ENCODE data around the gene ATG4C.

ATG4C gene

GRCh38 chr1:62901650-62902049 is 117.7 kb downstream of the ATG4C start:
- ChIA-PET POLR2A (no interaction called here), CTCF (no interaction called here)
- TF ChIP-seq HDGF (IDR thresholded peaks at IDR 0.05; ENCODE audit: borderline replicate concordance) (no peak), LEF1 (IDR thresholded peaks at IDR 0.05; ENCODE audit: borderline replicate concordance) (no peak), SUZ12 (IDR thresholded peaks at IDR 0.05) (no peak), ARNT (IDR thresholded peaks at IDR 0.05) (no peak), L3MBTL2 (conservative IDR thresholded peaks at IDR 0.05) (no peak), TARDBP (IDR thresholded peaks at IDR 0.05) (no peak), BHLHE40 (IDR thresholded peaks at IDR 0.05; ENCODE audit: borderline replicate concordance) (no peak), ELF4 (IDR thresholded peaks at IDR 0.05) (no peak), SP1 (IDR thresholded peaks at IDR 0.05) (no peak), ZNF384 (IDR thresholded peaks at IDR 0.05) (no peak), FOXM1 (IDR thresholded peaks at IDR 0.05; ENCODE audit: borderline replicate concordance) (no peak), CTBP1 (IDR thresholded peaks at IDR 0.05; ENCODE audit: borderline replicate concordance) (no peak), FOXK2 (IDR thresholded peaks at IDR 0.05) (no peak), PKNOX1 (IDR thresholded peaks at IDR 0.05) (no peak), FOXA1 (IDR thresholded peaks at IDR 0.05) (no peak), NFRKB (IDR thresholded peaks at IDR 0.05) (no peak)
- no peak for DNase-seq (ENCODE audit: extremely low spot score)

- no peak for DNase-seq (ENCODE audit: extremely low spot score)
- CTCF ChIA-PET, result no interaction called here
- POLR2A ChIA-PET, result no interaction called here
- no peak for TF ChIP-seq TARDBP (IDR thresholded peaks at IDR 0.05)
- no peak for TF ChIP-seq NFRKB (IDR thresholded peaks at IDR 0.05)
- TF ChIP-seq ARNT (IDR thresholded peaks at IDR 0.05), result no peak
- no peak for TF ChIP-seq HDGF (IDR thresholded peaks at IDR 0.05; ENCODE audit: borderline replicate concordance)
- no peak for TF ChIP-seq FOXA1 (IDR thresholded peaks at IDR 0.05)
- no peak for TF ChIP-seq L3MBTL2 (conservative IDR thresholded peaks at IDR 0.05)
- no peak for TF ChIP-seq BHLHE40 (IDR thresholded peaks at IDR 0.05; ENCODE audit: borderline replicate concordance)
- TF ChIP-seq PKNOX1 (IDR thresholded peaks at IDR 0.05), result no peak
- no peak for TF ChIP-seq SP1 (IDR thresholded peaks at IDR 0.05)
- no peak for TF ChIP-seq ZNF384 (IDR thresholded peaks at IDR 0.05)
- TF ChIP-seq FOXM1 (IDR thresholded peaks at IDR 0.05; ENCODE audit: borderline replicate concordance), result no peak
- TF ChIP-seq LEF1 (IDR thresholded peaks at IDR 0.05; ENCODE audit: borderline replicate concordance), result no peak
- TF ChIP-seq CTBP1 (IDR thresholded peaks at IDR 0.05; ENCODE audit: borderline replicate concordance), result no peak
- TF ChIP-seq SUZ12 (IDR thresholded peaks at IDR 0.05), result no peak
These were observed 119.6 kb downstream of the ATG4C start for GRCh38 chr1:62903522-62903921.

GRCh38 chr1:62903982-62904855 is 120.3 kb downstream of the ATG4C start:
- ChIA-PET POLR2A (no interaction called here), CTCF (no interaction called here)
- no peak for TF ChIP-seq ARNT (IDR thresholded peaks at IDR 0.05)
- TF ChIP-seq FOXM1 (IDR thresholded peaks at IDR 0.05; ENCODE audit: borderline replicate concordance), result no peak
- TF ChIP-seq NFRKB (IDR thresholded peaks at IDR 0.05), result no peak
- no peak for TF ChIP-seq TARDBP (IDR thresholded peaks at IDR 0.05)
- TF ChIP-seq PKNOX1 (IDR thresholded peaks at IDR 0.05), result no peak
- TF ChIP-seq LEF1 (IDR thresholded peaks at IDR 0.05; ENCODE audit: borderline replicate concordance), result no peak
- TF ChIP-seq L3MBTL2 (conservative IDR thresholded peaks at IDR 0.05), result no peak
- no peak for DNase-seq (ENCODE audit: extremely low spot score)

GRCh38 chr1:62904856-62905225 is 120.9 kb downstream of the ATG4C start:
- POLR2A ChIA-PET, result no interaction called here
- CTCF ChIA-PET, result interaction anchor here (1.9 kb wide), 1 partner anchor 8 kb away, joined by 10 read pairs; no protein-coding TSS in a partner anchor
- TF ChIP-seq LEF1 (IDR thresholded peaks at IDR 0.05; ENCODE audit: borderline replicate concordance) (no peak), PKNOX1 (IDR thresholded peaks at IDR 0.05) (no peak), ELF4 (IDR thresholded peaks at IDR 0.05) (no peak), CTBP1 (IDR thresholded peaks at IDR 0.05; ENCODE audit: borderline replicate concordance) (no peak), BHLHE40 (IDR thresholded peaks at IDR 0.05; ENCODE audit: borderline replicate concordance) (no peak), ARNT (IDR thresholded peaks at IDR 0.05) (no peak), FOXA1 (IDR thresholded peaks at IDR 0.05) (no peak), HDGF (IDR thresholded peaks at IDR 0.05; ENCODE audit: borderline replicate concordance) (no peak), TARDBP (IDR thresholded peaks at IDR 0.05) (no peak), L3MBTL2 (conservative IDR thresholded peaks at IDR 0.05) (no peak), FOXK2 (IDR thresholded peaks at IDR 0.05) (no peak), SUZ12 (IDR thresholded peaks at IDR 0.05) (no peak), SP1 (IDR thresholded peaks at IDR 0.05) (no peak), FOXM1 (IDR thresholded peaks at IDR 0.05; ENCODE audit: borderline replicate concordance) (no peak), ZNF384 (IDR thresholded peaks at IDR 0.05) (no peak), NFRKB (IDR thresholded peaks at IDR 0.05) (no peak)
- no peak for DNase-seq (ENCODE audit: extremely low spot score)

GRCh38 chr1:62905309-62905708 is 121.4 kb downstream of the ATG4C start:
- ChIA-PET POLR2A (no interaction called here), CTCF (interaction anchor here (1.0 to 1.9 kb wide), 3 partner anchors 8 to 633 kb away, joined by 3 to 10 read pairs (median 4); no protein-coding TSS in a partner anchor)
- TF ChIP-seq ZNF384 (IDR thresholded peaks at IDR 0.05) (no peak), ELF4 (IDR thresholded peaks at IDR 0.05) (no peak), TARDBP (IDR thresholded peaks at IDR 0.05) (no peak), FOXK2 (IDR thresholded peaks at IDR 0.05) (no peak), SUZ12 (IDR thresholded peaks at IDR 0.05) (no peak), ARNT (IDR thresholded peaks at IDR 0.05) (no peak), HDGF (IDR thresholded peaks at IDR 0.05; ENCODE audit: borderline replicate concordance) (no peak), CTBP1 (IDR thresholded peaks at IDR 0.05; ENCODE audit: borderline replicate concordance) (no peak), NFRKB (IDR thresholded peaks at IDR 0.05) (no peak), LEF1 (IDR thresholded peaks at IDR 0.05; ENCODE audit: borderline replicate concordance) (no peak)
- no peak for DNase-seq (ENCODE audit: extremely low spot score)
